A549 (cell line): Measurements from ENCODE around the gene CEACAM5. TPM values are rescaled to one million over a fixed set of nuclear protein-coding genes. Genes with fewer than 3 reads are reported as not detected.
A peak's percentile ranks its signal among the peaks of the same experiment; 100 is the strongest.

ENCODE experiments used
- ATAC-seq, 2 experiments: fragments of 200-7000 bp in 1 of 2; fragments of >200 bp in 1 of 2; cut with Nextera tagmentation in 1 of 2; cut with Tn5 transposase in 1 of 2; 3 replicates each; pipeline versions ENCODE4 v1.8.0 to v1.9.1; 2018 to 2020; ENCODE audit warnings: mild to moderate bottlenecking in 1 of 2, moderate library complexity in 1 of 2
- CTCF ChIA-PET: fragments of 300-600 bp; sonication (Branson Sonifier 250); formaldehyde crosslinking; extraction: SDS; loops from one replicate; lab custom pipeline; 2021; ENCODE audit warnings: antibody characterized with exemption, inconsistent platforms; lab: Yijun Ruan, JAX
- POLR2A ChIA-PET: fragments of 350-600 bp; formaldehyde crosslinking; extraction: SDS; loops from one replicate; lab custom pipeline; 2021; ENCODE audit warnings: antibody characterized with exemption, inconsistent platforms; lab: Yijun Ruan, JAX
- DNase-seq, 2 experiments: peaks; one replicate each; pipeline versions ENCODE4 v3.0.0 to v3.0.0-alpha.2; 2011 to 2016; ENCODE audit warnings: low read depth in 1 of 2, low spot score in 1 of 2
- FAIRE-seq: peaks from 2 replicates; lab custom pipeline; 2011; peaks lifted over from hg19 to GRCh38; lab: Jason Lieb, UNC
- H3K27ac ChIP-seq, 2 experiments: fragments of >200 bp; sonication (Bioruptor Twin); formaldehyde crosslinking; 3 replicates each; pipeline ENCODE4 v1.5.1; 2016 to 2017
- H3K4me1 ChIP-seq: fragments of >200 bp; sonication (Bioruptor Twin); formaldehyde crosslinking; 3 replicates; pipeline ENCODE4 v1.6.1; 2016
- H3K4me2 ChIP-seq: fragments of >200 bp; sonication (Bioruptor Twin); formaldehyde crosslinking; 3 replicates; pipeline ENCODE4 v1.6.1; 2016
- H3K4me3 ChIP-seq: fragments of >200 bp; sonication (Bioruptor Twin); formaldehyde crosslinking; 3 replicates; pipeline ENCODE4 v1.5.1; 2016
- H3K9me3 ChIP-seq: fragments of >200 bp; sonication (Bioruptor Twin); formaldehyde crosslinking; 3 replicates; pipeline ENCODE4 v1.6.1; 2016
- BCL3 ChIP-seq: fragments of >200 bp; sonication (Bioruptor Twin); formaldehyde crosslinking; IDR thresholded peaks from 3 replicates; pipeline ENCODE4 v1.6.1; 2016
- CBX2 ChIP-seq: fragments of 200-600 bp; sonication (generic); IDR thresholded peaks from 2 replicates; pipeline ENCODE4 v1.6.1; 2016; ENCODE audit warnings: low read depth, mild to moderate bottlenecking, borderline replicate concordance
- CHD4 ChIP-seq: fragments of 200-600 bp; sonication (generic); IDR thresholded peaks from 2 replicates; pipeline ENCODE4 v1.6.1; 2016; ENCODE audit warnings: antibody characterized with exemption, mild to moderate bottlenecking, borderline replicate concordance
- E2F6 ChIP-seq: IDR thresholded peaks from 2 replicates; pipeline ENCODE4 v1.6.1; 2012; ENCODE audit warnings: low read depth, borderline replicate concordance
- FOSB ChIP-seq: fragments of 250-450 bp; sonication (Bioruptor Pico); IDR thresholded peaks from 2 replicates; pipeline ENCODE4 v1.5.0; 2020; ENCODE audit warnings: mild to moderate bottlenecking, moderate library complexity
- GATA3 ChIP-seq: IDR thresholded peaks from 2 replicates; pipeline ENCODE4 v1.6.1; 2012; ENCODE audit warnings: borderline replicate concordance
- JUN ChIP-seq, 2 experiments: fragments of >200 bp; sonication (Bioruptor Twin); formaldehyde crosslinking; IDR thresholded peaks; 2 replicates in 1 of 2; 3 replicates in 1 of 2; pipeline ENCODE4 v1.6.1; 2016 to 2017
- MAFK ChIP-seq: fragments of 450-650 bp; IDR thresholded peaks from 2 replicates; pipeline ENCODE4 v1.6.1; 2014; ENCODE audit not compliant: partially characterized antibody
- NPAS2 ChIP-seq: fragments of 250-450 bp; sonication (Bioruptor Pico); IDR thresholded peaks from 2 replicates; pipeline ENCODE4 v1.8.0; 2022; ENCODE audit warnings: mild to moderate bottlenecking, moderate library complexity, borderline replicate concordance
- PHF8 ChIP-seq: fragments of 200-600 bp; sonication (generic); IDR thresholded peaks from 2 replicates; pipeline ENCODE4 v1.6.1; 2016; ENCODE audit warnings: low read depth, mild to moderate bottlenecking, antibody characterized with exemption, moderate library complexity, borderline replicate concordance
- RAD21 ChIP-seq, 2 experiments: fragments of >200 bp in 1 of 2; sonication (Bioruptor Twin) in 1 of 2; formaldehyde crosslinking in 1 of 2; IDR thresholded peaks in 1 of 2; conservative IDR thresholded peaks in 1 of 2; 2 replicates in 1 of 2; 3 replicates in 1 of 2; pipeline ENCODE4 v1.6.1; 2012 to 2018; ENCODE audit warnings: inconsistent platforms in 1 of 2
- RARB ChIP-seq: fragments of 250-450 bp; sonication (Bioruptor Pico); IDR thresholded peaks from 2 replicates; pipeline ENCODE4 v1.8.0; 2021; ENCODE audit warnings: mild to moderate bottlenecking, moderate library complexity
- REST ChIP-seq: fragments of 200-600 bp; sonication (generic); IDR thresholded peaks from 2 replicates; pipeline ENCODE4 v1.6.1; 2016; ENCODE audit warnings: antibody characterized with exemption, mild to moderate bottlenecking, moderate library complexity
- SREBF2 ChIP-seq: fragments of 450-650 bp; IDR thresholded peaks from 2 replicates; pipeline ENCODE4 v1.6.1; 2014; ENCODE audit warnings: mild to moderate bottlenecking, moderate library complexity
- WGBS: methylation state at CpG from one replicate; pipeline ENCODE4 v1.1.6; 2017; ENCODE audit errors: missing lambda C conversion rate; 5-methylcytosine and 5-hydroxymethylcytosine counted together
- polyA plus RNA-seq, 4 experiments: library from polyadenylated mRNA; depleted of rRNA in 3 of 4; stranded (reverse); fragments of >200 nt; fragmentation: RNase III in 1 of 4; extraction: RNeasy Plus Mini Kit Qiagen cat#74134 plus additional on column Dnase treatment in 1 of 4; gene quantifications; 2 replicates in 3 of 4; 3 replicates in 1 of 4; pipeline ENCODE4 v1.2.3, GENCODE V29; 2011 to 2017
- TF ChIP-seq, protein P1 (sequence below): IDR thresholded peaks from 2 replicates; pipeline ENCODE4 v1.6.1; 2012

Gene CEACAM5
- polyA plus RNA-seq, 2 of the 4 experiments (the other 2 are of a cell fraction), result 1.3 TPM; not detected in 1

- Histone ChIP-seq H3K4me3 (no peak overlapping the region), H3K4me1 (no peaks in the 10 kb centered on the region), H3K9me3 (peaks cover 10% of the 10 kb centered on the region; the same call in 2 of the 3 replicates), H3K4me2 (no peak overlapping the region), H3K27ac (no peak overlapping the region)
- ATAC-seq (no peak), DNase-seq (no peak), FAIRE-seq (no peak)
- 49% methylated on average over 4 of the region's 4 CpGs for WGBS
- CTCF ChIA-PET, result interaction anchor here (0.6 to 12.9 kb wide), 15 partner anchors 9 to 574 kb away, joined by 3 to 358 read pairs (median 3); partner anchors contain the start of genes CEACAM5 and CEACAM6
- POLR2A ChIA-PET, result no interaction called here
- TF ChIP-seq SREBF2 (no peak), CHD4 (no peak), FOSB (CRISPR knock-in tag) (no peak), GATA3 (no peak), RARB (CRISPR knock-in tag) (no peak)
These were observed 19.7 kb upstream of the CEACAM5 start for GRCh38 chr19:41688687-41689086.

- DNase-seq (no peak), FAIRE-seq (peak; percentile 7), ATAC-seq (peak; percentile 41 to 61; a peak in 3 of 6 replicates)
- WGBS, result 29% methylated on average over 4 of the region's 4 CpGs
- no peaks in the 10 kb centered on the region for H3K4me1 ChIP-seq
- no peak overlapping the region for H3K4me2 ChIP-seq
- H3K27ac ChIP-seq, result no peak overlapping the region
- ChIA-PET CTCF (interaction anchor here (0.9 to 12.9 kb wide), 20 partner anchors 9 to 110 kb away, joined by 3 to 358 read pairs (median 5); partner anchors contain the start of genes CEACAM4, CEACAM5 and CEACAM6), POLR2A (no interaction called here)
- H3K4me3 ChIP-seq, result no peak overlapping the region
- peaks cover 10% of the 10 kb centered on the region; the same call in 2 of the 3 replicates for H3K9me3 ChIP-seq
- TF ChIP-seq MAFK (no peak), RAD21 (conservative IDR thresholded peaks at IDR 0.05 in 1 of 2, IDR thresholded peaks at IDR 0.05 in 1 of 2) (no peak), CHD4 (no peak), BCL3 (no peak), CBX2 (no peak), NPAS2 (no peak), GATA3 (no peak), PHF8 (no peak), E2F6 (no peak), JUN (IDR thresholded peaks at IDR 0.05) (no peak), REST (no peak)
- TF ChIP-seq, protein P1, sequence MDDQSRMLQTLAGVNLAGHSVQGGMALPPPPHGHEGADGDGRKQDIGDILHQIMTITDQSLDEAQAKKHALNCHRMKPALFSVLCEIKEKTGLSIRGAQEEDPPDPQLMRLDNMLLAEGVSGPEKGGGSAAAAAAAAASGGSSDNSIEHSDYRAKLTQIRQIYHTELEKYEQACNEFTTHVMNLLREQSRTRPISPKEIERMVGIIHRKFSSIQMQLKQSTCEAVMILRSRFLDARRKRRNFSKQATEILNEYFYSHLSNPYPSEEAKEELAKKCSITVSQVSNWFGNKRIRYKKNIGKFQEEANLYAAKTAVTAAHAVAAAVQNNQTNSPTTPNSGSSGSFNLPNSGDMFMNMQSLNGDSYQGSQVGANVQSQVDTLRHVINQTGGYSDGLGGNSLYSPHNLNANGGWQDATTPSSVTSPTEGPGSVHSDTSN, result no peak
These were observed 18.2 kb upstream of the CEACAM5 start for GRCh38 chr19:41689993-41690800.
